HEK293T (cell line): Measurements from ENCODE around the gene IGIP.

Source experiments
- CTBP1 ChIP-seq: fragments of 450-650 bp; IDR thresholded peaks from 2 replicates; pipeline ENCODE4 v1.6.1; 2016; ENCODE audit warnings: borderline replicate concordance
- FOXA1 ChIP-seq: fragments of 450-650 bp; IDR thresholded peaks from 2 replicates; pipeline ENCODE4 v1.6.1; 2016; ENCODE audit warnings: mild to moderate bottlenecking
- FOXK2 ChIP-seq: fragments of 450-650 bp; IDR thresholded peaks from 2 replicates; pipeline ENCODE4 v1.6.1; 2016; ENCODE audit warnings: mild to moderate bottlenecking
- FOXM1 ChIP-seq: fragments of 450-650 bp; IDR thresholded peaks from 2 replicates; pipeline ENCODE4 v1.6.1; 2017; ENCODE audit warnings: mild to moderate bottlenecking, borderline replicate concordance
- HDGF ChIP-seq: fragments of 450-650 bp; IDR thresholded peaks from 2 replicates; pipeline ENCODE4 v1.6.1; 2017; ENCODE audit warnings: antibody characterized with exemption, borderline replicate concordance
- LEF1 ChIP-seq: fragments of 450-650 bp; IDR thresholded peaks from 2 replicates; pipeline ENCODE4 v1.6.1; 2017; ENCODE audit warnings: mild to moderate bottlenecking, borderline replicate concordance
- SP1 ChIP-seq: fragments of 450-650 bp; IDR thresholded peaks from 2 replicates; pipeline ENCODE4 v1.6.1; 2017
- SUZ12 ChIP-seq: fragments of 450-650 bp; IDR thresholded peaks from 2 replicates; pipeline ENCODE4 v1.6.1; 2016; ENCODE audit warnings: mild to moderate bottlenecking
- ZNF384 ChIP-seq: fragments of 450-650 bp; IDR thresholded peaks from 2 replicates; pipeline ENCODE4 v1.6.1; 2016

GRCh38 chr5:140109759-140110645 is 15.7 kb upstream of the IGIP start:
- TF ChIP-seq HDGF (no peak), SP1 (no peak), CTBP1 (no peak), ZNF384 (no peak), LEF1 (no peak), FOXM1 (no peak), SUZ12 (no peak), FOXA1 (no peak), FOXK2 (no peak)
